ENCODE results near the gene THRA. TPM values are rescaled to one million over a fixed set of nuclear protein-coding genes. Genes with fewer than 3 reads are reported as not detected.

Gene THRA
- total RNA-seq, 1 experiment from 2014 or later: 10.1 TPM

DNA sequence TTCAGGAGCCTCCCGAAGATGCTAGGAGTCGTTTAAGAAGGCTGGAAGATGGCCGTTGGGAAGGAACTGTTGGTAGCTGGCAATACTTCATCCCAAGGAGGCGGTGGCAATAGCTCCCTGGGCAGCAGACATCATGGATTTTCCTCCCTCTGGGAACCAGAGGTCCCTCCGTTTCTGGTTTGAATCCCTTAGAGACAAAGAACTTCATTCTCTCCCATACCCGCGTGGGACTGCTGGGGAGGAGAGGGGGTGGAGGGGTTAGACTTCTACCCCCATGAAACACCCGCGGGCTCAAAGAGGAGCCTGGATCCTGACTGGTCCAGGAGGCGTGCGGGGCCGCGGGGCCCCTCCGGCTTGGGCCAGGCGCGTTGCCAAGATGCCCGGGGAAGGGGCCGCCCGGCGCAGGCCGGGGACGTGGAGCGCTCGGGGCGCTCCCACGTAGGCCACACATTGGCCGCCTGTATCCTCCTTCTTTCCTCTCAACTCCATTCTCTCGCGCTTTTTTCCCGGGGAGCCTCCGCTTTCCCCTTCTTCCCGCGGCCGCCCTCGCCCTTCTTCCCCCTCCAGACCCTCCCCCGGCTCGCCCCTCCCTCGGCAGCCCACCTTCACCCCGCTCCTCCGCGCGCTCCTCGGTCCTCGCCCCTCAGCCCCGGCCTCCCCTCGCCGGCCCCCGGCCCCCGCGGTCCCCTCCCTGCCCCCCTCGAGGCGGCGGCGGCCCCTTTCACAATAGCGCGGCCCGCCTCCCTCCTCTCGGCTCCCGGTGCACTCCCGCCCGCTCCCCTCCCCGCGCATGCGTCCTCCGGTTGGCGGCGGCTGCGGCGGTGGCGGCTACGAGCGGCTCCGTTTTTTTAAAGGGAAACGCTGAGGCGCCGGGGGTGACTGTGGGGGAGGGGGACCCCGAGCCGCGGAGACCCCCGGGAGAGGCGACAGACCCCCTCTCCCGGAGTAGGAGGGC, 58.7 kb downstream of the THRA start, which contains the start of gene MSL1:
Gene MSL1 (plus strand): TSS at position 791 of the 955 bp plus-strand sequence. CDS start 642 bp downstream, outside the sequence.
- peak within 1 kb of the TSS; percentile 92 for H3K4me2 ChIP-seq (ENCODE audit: insufficient read depth, insufficient read length, low read length)

More for the DNA sequence above, 58.7 kb downstream of the THRA start, which contains the start of gene MSL1:
- H4K91ac ChIP-seq (ENCODE audit: insufficient read length, low read depth, low read length): no peak within 1 kb of the TSS
- H4K5ac ChIP-seq (ENCODE audit: insufficient read length, low read depth, low read length): no peak within 1 kb of the TSS
- H3K4me1 ChIP-seq (ENCODE audit: insufficient read depth, low read length): peaks cover 5% of the 10 kb centered on the region
- WGBS (ENCODE audit: extremely low coverage, insufficient read length, low lambda C conversion rate): no CpG with 5 or more reads among the region's 82 CpGs
- no peak within 1 kb of the TSS for H2BK15ac ChIP-seq (ENCODE audit: low read depth, low read length)
- H3K79me2 ChIP-seq (ENCODE audit: insufficient read depth, low read length): peaks cover 18% of the 10 kb centered on the region; the same call in 1 of the 2 replicates
- Mint-ChIP-seq H3K27ac (peak within 1 kb of the TSS; percentile 89 to 99 (median 94); a peak in 6 of 7 replicates), H3K36me3 (ENCODE audit: insufficient read depth in 1 of 3, low read depth in 3 of 3) (peaks cover 12 to 32% (median 30%) of the 10 kb centered on the region in 3 experiments), H3K27me3 (ENCODE audit: low read depth) (no peaks in the 10 kb centered on the region), H3K4me1 (peaks cover 19 to 25% of the 10 kb centered on the region in 2 experiments), H3K9me3 (no peaks in the 10 kb centered on the region; a peak in 2 of 5 replicates), H3K4me3 (peak within 1 kb of the TSS; percentile 95 to 97)
- H4K20me1 ChIP-seq (ENCODE audit: control insufficient read depth, insufficient read depth, insufficient read length): no peaks in the 10 kb centered on the region
- H3K14ac ChIP-seq (ENCODE audit: insufficient read depth, low read length): peak within 1 kb of the TSS; percentile 82
- H3K79me1 ChIP-seq (ENCODE audit: insufficient read depth, low read depth, low read length, poor library complexity, severe bottlenecking): peaks cover 7% of the 10 kb centered on the region
- TF ChIP-seq, protein P1, sequence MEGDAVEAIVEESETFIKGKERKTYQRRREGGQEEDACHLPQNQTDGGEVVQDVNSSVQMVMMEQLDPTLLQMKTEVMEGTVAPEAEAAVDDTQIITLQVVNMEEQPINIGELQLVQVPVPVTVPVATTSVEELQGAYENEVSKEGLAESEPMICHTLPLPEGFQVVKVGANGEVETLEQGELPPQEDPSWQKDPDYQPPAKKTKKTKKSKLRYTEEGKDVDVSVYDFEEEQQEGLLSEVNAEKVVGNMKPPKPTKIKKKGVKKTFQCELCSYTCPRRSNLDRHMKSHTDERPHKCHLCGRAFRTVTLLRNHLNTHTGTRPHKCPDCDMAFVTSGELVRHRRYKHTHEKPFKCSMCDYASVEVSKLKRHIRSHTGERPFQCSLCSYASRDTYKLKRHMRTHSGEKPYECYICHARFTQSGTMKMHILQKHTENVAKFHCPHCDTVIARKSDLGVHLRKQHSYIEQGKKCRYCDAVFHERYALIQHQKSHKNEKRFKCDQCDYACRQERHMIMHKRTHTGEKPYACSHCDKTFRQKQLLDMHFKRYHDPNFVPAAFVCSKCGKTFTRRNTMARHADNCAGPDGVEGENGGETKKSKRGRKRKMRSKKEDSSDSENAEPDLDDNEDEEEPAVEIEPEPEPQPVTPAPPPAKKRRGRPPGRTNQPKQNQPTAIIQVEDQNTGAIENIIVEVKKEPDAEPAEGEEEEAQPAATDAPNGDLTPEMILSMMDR (conservative IDR thresholded peaks at IDR 0.05): no peak
- no peaks in the 10 kb centered on the region for H3K9me3 ChIP-seq (ENCODE audit: control insufficient read depth, low read depth, low read length)
- H3K23me2 ChIP-seq (ENCODE audit: insufficient read length, low read depth, low read length, poor library complexity, severe bottlenecking): peaks cover 19% of the 10 kb centered on the region
- no peak within 1 kb of the TSS for H3K27ac ChIP-seq (ENCODE audit: insufficient read length, low read depth, low read length)
- peak within 1 kb of the TSS; percentile 84 for H3K18ac ChIP-seq (ENCODE audit: insufficient read length, low read depth, low read length)
- H2BK20ac ChIP-seq (ENCODE audit: low read depth, low read length, poor library complexity, severe bottlenecking): no peak within 1 kb of the TSS
- no peak within 1 kb of the TSS for H2BK12ac ChIP-seq (ENCODE audit: insufficient read length, low read depth, low read length)
- H2BK5ac ChIP-seq (ENCODE audit: insufficient read length, low read length): no peak within 1 kb of the TSS
- H3K27me3 ChIP-seq (ENCODE audit: insufficient read depth, low read length): no peaks in the 10 kb centered on the region
- H3K23ac ChIP-seq (ENCODE audit: insufficient read length, low read depth, low read length): no peak within 1 kb of the TSS
- H3K9ac ChIP-seq (ENCODE audit: extremely low read depth, insufficient read length, low read length): peak within 1 kb of the TSS; percentile 72
- H3K4ac ChIP-seq (ENCODE audit: low read depth, low read length): no peak within 1 kb of the TSS; the same call in 1 of the 2 replicates
- H2AK5ac ChIP-seq (ENCODE audit: insufficient read length, low read length): no peak within 1 kb of the TSS
- H3T11ph ChIP-seq (ENCODE audit: low read length): no peak within 1 kb of the TSS
- peak within 1 kb of the TSS; percentile 50 for H2BK120ac ChIP-seq (ENCODE audit: low read depth, low read length, poor library complexity, severe bottlenecking)
- peak; percentile 83 for DNase-seq
- no peak within 1 kb of the TSS for H4K8ac ChIP-seq (replicated peaks; ENCODE audit: insufficient read length, low read depth, low read length)
- no peak within 1 kb of the TSS for H3K56ac ChIP-seq (ENCODE audit: insufficient read length, low read depth, low read length)
- no peak within 1 kb of the TSS for H2AFZ ChIP-seq (ENCODE audit: low read length)
